22Rv1 (cell line): ENCODE data around the gene ATP2B3.

Experiments used
- ZFX ChIP-seq: fragments of 450-650 bp; IDR thresholded peaks from 2 replicates; pipeline ENCODE4 v1.6.1; 2017; ENCODE audit warnings: antibody characterized with exemption, borderline replicate concordance
- TF ChIP-seq, protein P1 (sequence below): fragments of 450-650 bp; IDR thresholded peaks from 2 replicates; pipeline ENCODE4 v1.5.1; 2017; ENCODE audit warnings: mild to moderate bottlenecking

- TF ChIP-seq, protein P1, sequence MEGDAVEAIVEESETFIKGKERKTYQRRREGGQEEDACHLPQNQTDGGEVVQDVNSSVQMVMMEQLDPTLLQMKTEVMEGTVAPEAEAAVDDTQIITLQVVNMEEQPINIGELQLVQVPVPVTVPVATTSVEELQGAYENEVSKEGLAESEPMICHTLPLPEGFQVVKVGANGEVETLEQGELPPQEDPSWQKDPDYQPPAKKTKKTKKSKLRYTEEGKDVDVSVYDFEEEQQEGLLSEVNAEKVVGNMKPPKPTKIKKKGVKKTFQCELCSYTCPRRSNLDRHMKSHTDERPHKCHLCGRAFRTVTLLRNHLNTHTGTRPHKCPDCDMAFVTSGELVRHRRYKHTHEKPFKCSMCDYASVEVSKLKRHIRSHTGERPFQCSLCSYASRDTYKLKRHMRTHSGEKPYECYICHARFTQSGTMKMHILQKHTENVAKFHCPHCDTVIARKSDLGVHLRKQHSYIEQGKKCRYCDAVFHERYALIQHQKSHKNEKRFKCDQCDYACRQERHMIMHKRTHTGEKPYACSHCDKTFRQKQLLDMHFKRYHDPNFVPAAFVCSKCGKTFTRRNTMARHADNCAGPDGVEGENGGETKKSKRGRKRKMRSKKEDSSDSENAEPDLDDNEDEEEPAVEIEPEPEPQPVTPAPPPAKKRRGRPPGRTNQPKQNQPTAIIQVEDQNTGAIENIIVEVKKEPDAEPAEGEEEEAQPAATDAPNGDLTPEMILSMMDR: no peak
- TF ChIP-seq ZFX: no peak
These were observed 5.8 kb downstream of the ATP2B3 start for GRCh38 chrX:153523269-153523668.
